Measurements from ENCODE around the gene BRD8.

Gene BRD8

DNA sequence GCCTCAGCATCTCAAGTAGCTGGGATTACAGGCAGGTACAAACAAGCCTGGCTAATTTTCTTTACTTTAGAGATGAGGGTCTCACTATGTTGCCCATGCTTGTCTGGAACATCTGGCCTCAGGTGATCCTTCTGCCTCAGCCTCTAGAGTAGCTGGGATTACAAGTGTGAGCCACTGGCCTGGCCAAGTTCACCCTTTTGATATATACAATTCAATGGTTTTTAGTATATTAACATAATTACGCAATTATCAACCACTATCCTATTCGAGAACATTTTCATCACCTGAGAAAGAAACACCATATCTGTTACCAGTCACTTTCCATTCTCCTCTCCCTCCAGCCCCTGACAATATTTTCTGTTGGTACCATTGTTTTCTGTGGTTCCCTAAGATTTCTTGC is 38.4 kb upstream of the BRD8 start:
- TF ChIP-seq POLR2AphosphoS5 (IDR thresholded peaks at IDR 0.05; ENCODE audit: low read depth, low read length) (no peak), SIN3A (IDR thresholded peaks at IDR 0.05; ENCODE audit: borderline replicate concordance, insufficient read depth, low read length) (no peak), TAF1 (IDR thresholded peaks at IDR 0.05; ENCODE audit: borderline replicate concordance, insufficient read depth, low read length) (no peak), FOXP2 (optimal IDR thresholded peaks at IDR 0.05; ENCODE audit: borderline replicate concordance, extremely low read depth, extremely low read length, insufficient read depth) (no peak)
- TF ChIP-seq, protein P1, sequence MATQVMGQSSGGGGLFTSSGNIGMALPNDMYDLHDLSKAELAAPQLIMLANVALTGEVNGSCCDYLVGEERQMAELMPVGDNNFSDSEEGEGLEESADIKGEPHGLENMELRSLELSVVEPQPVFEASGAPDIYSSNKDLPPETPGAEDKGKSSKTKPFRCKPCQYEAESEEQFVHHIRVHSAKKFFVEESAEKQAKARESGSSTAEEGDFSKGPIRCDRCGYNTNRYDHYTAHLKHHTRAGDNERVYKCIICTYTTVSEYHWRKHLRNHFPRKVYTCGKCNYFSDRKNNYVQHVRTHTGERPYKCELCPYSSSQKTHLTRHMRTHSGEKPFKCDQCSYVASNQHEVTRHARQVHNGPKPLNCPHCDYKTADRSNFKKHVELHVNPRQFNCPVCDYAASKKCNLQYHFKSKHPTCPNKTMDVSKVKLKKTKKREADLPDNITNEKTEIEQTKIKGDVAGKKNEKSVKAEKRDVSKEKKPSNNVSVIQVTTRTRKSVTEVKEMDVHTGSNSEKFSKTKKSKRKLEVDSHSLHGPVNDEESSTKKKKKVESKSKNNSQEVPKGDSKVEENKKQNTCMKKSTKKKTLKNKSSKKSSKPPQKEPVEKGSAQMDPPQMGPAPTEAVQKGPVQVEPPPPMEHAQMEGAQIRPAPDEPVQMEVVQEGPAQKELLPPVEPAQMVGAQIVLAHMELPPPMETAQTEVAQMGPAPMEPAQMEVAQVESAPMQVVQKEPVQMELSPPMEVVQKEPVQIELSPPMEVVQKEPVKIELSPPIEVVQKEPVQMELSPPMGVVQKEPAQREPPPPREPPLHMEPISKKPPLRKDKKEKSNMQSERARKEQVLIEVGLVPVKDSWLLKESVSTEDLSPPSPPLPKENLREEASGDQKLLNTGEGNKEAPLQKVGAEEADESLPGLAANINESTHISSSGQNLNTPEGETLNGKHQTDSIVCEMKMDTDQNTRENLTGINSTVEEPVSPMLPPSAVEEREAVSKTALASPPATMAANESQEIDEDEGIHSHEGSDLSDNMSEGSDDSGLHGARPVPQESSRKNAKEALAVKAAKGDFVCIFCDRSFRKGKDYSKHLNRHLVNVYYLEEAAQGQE (IDR thresholded peaks at IDR 0.05; ENCODE audit: insufficient read depth in 1 of 2, low read depth in 2 of 2, low read length in 2 of 2), result no peak

DNA sequence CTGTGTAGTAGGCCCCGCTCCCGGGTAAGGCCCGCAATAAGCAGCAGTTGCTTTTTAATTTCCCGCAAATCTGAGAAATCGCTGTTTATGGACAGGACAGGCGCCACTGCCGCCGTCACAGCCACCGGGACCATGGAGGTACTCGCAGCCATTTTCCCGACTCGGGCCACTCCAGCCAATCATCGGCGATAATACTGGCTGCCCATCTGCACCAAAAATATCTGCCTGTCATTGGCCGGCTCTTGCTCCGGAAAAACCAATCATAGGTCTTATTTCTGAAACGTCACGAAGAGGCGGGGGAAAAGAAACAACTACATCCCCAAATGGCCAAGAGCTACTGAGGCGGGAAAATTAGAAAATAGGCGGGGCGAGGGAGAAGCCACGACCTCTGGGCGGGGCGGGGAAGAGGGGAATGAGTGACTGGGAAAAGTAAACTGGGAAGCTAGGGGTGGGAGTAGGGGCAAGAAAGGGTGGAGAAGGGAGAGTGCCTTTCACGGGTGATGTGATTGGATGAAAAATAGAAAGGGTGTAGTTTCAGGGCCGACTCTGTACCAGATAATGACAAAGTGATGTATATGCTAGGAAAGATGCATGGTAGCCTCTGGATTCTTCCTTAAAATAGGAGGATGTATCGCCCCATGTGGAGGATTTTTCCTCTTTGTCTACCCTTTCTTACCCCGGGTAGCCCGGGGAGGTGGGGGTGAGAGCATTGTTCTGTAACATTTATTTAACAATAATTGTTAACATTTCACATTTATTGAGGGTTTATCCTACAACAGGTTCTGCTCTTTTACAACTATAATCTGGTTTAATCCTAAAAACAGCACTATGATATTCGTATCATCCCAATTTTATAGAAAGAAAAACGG is 35.0 kb upstream of the BRD8 start, which contains the start of gene CDC23:
Gene CDC23, minus strand, starts transcription at position 163 of the 869 bp plus-strand sequence. Its CDS starts 11 bp downstream, at position 152.
- TF ChIP-seq TAF1 (IDR thresholded peaks at IDR 0.05; ENCODE audit: borderline replicate concordance, insufficient read depth, low read length) (peak; percentile 75), SIN3A (IDR thresholded peaks at IDR 0.05; ENCODE audit: borderline replicate concordance, insufficient read depth, low read length) (no peak), POLR2AphosphoS5 (IDR thresholded peaks at IDR 0.05; ENCODE audit: low read depth, low read length) (peak; percentile 88), FOXP2 (optimal IDR thresholded peaks at IDR 0.05; ENCODE audit: borderline replicate concordance, extremely low read depth, extremely low read length, insufficient read depth) (no peak)
- TF ChIP-seq, protein P1 (IDR thresholded peaks at IDR 0.05; ENCODE audit: insufficient read depth in 1 of 2, low read depth in 2 of 2, low read length in 2 of 2), result no peak

DNA sequence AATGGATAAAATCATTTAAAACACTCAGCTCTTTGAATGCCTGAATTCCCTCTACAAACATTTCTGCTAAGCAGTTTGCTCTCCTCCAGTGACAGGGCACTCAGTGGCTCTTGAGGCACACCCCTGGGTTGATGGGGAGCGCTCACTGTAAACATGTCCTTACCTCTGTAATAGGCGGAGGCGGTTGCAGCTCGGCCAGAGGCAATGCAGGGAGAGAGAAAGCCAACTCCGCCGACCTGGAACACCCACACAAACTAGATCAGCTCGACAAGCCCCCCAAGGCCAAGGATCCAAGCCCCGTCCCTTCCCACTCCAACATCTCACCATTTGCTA is 34.4 kb upstream of the BRD8 start:
- TF ChIP-seq, protein P1 (IDR thresholded peaks at IDR 0.05; ENCODE audit: insufficient read depth in 1 of 2, low read depth in 2 of 2, low read length in 2 of 2), result no peak
- TF ChIP-seq SIN3A (IDR thresholded peaks at IDR 0.05; ENCODE audit: borderline replicate concordance, insufficient read depth, low read length) (no peak), FOXP2 (optimal IDR thresholded peaks at IDR 0.05; ENCODE audit: borderline replicate concordance, extremely low read depth, extremely low read length, insufficient read depth) (no peak)

DNA sequence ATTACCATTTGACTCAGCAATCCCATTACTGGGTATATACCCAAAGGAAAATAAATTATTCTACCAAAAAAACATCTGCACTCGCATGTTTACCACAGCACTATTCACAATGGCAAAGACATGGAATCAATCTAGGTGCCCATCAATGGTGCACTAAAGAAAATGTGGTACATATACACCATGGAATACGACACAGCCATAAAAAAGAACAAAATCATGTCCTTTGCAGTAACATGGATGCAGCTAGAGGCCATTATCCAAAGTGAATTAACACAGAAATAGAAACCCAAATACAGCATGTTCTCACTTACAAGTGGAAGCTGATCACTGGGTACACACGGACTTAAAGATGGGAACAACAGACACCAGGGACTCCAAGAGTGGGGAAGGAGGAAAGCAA is 32.6 kb upstream of the BRD8 start:
- TF ChIP-seq FOXP2 (optimal IDR thresholded peaks at IDR 0.05; ENCODE audit: borderline replicate concordance, extremely low read depth, extremely low read length, insufficient read depth) (no peak), POLR2AphosphoS5 (IDR thresholded peaks at IDR 0.05; ENCODE audit: low read depth, low read length) (no peak), TAF1 (IDR thresholded peaks at IDR 0.05; ENCODE audit: borderline replicate concordance, insufficient read depth, low read length) (no peak)
- TF ChIP-seq, protein P1 (IDR thresholded peaks at IDR 0.05; ENCODE audit: insufficient read depth in 1 of 2, low read depth in 2 of 2, low read length in 2 of 2), result no peak
